GM23338 (cell line): Measurements from ENCODE around the gene FCN3. TPM values are rescaled to one million over a fixed set of nuclear protein-coding genes. Genes with fewer than 3 reads are reported as not detected.

ENCODE experiments used
- ATAC-seq: fragments of 200-7000 bp; cut with Tn5 transposase; 3 replicates; pipeline ENCODE4 v1.9.1; 2020
- DNase-seq: peaks from one replicate; pipeline ENCODE4 v3.0.0-alpha.2; 2015; ENCODE audit warnings: low spot score
- H2AFZ ChIP-seq: fragments of 200-600 bp; sonication (generic); 2 replicates; pipeline ENCODE4 v1.8.0; 2016; ENCODE audit warnings: antibody characterized with exemption, mild to moderate bottlenecking, moderate library complexity
- H3F3A ChIP-seq: fragments of 200-600 bp; sonication (generic); replicated peaks from 2 replicates; pipeline ENCODE4 v1.8.0; 2017; ENCODE audit warnings: antibody characterized with exemption, mixed run types, low read depth
- H3K27ac ChIP-seq: fragments of 200-600 bp; sonication (generic); 2 replicates; pipeline ENCODE4 v1.6.1; 2016; ENCODE audit warnings: low read depth
- H3K27me3 ChIP-seq: fragments of 200-600 bp; sonication (generic); 2 replicates; pipeline ENCODE4 v1.8.0; 2016; ENCODE audit warnings: mild to moderate bottlenecking, mixed run types, moderate library complexity; ENCODE audit not compliant: insufficient read depth
- H3K36me3 ChIP-seq: fragments of 200-600 bp; sonication (generic); 2 replicates; pipeline ENCODE4 v1.8.0; 2016; ENCODE audit warnings: mild to moderate bottlenecking; ENCODE audit not compliant: insufficient read depth
- H3K4me1 ChIP-seq: fragments of 200-600 bp; sonication (generic); 2 replicates; pipeline ENCODE4 v1.8.0; 2016; ENCODE audit warnings: mild to moderate bottlenecking, moderate library complexity; ENCODE audit not compliant: insufficient read depth
- H3K4me2 ChIP-seq: fragments of 200-600 bp; sonication (generic); 2 replicates; pipeline ENCODE4 v1.7.1; 2017; ENCODE audit warnings: mixed run types
- H3K4me3 ChIP-seq: fragments of 200-600 bp; sonication (generic); 2 replicates; pipeline ENCODE4 v1.6.1; 2016; ENCODE audit warnings: mixed run types
- H3K79me2 ChIP-seq: fragments of 200-600 bp; sonication (generic); replicated peaks from 2 replicates; pipeline ENCODE4 v1.8.0; 2017; ENCODE audit warnings: mild to moderate bottlenecking; ENCODE audit not compliant: insufficient read depth
- H3K9me2 ChIP-seq: fragments of 200-600 bp; sonication (generic); 2 replicates; pipeline ENCODE4 v1.8.0; 2017; ENCODE audit not compliant: insufficient read depth
- H4K20me1 ChIP-seq: fragments of 200-600 bp; sonication (generic); replicated peaks from 2 replicates; pipeline ENCODE4 v1.8.0; 2017; ENCODE audit warnings: mild to moderate bottlenecking; ENCODE audit not compliant: insufficient read depth
- H3K27ac Mint-ChIP-seq: 2 replicates; pipeline ENCODE4 v1.8.0; 2020; ENCODE audit warnings: inconsistent platforms, mild to moderate bottlenecking, moderate library complexity, mixed read lengths
- H3K27me3 Mint-ChIP-seq: 3 replicates; pipeline ENCODE4 v1.8.0; 2022; ENCODE audit warnings: low read depth, mild to moderate bottlenecking, moderate library complexity, mixed read lengths, inconsistent platforms; ENCODE audit not compliant: insufficient read depth, poor library complexity
- H3K36me3 Mint-ChIP-seq: 3 replicates; pipeline ENCODE4 v1.8.0; 2021; ENCODE audit warnings: low read depth, mild to moderate bottlenecking, inconsistent platforms, moderate library complexity, mixed read lengths
- H3K4me1 Mint-ChIP-seq: 3 replicates; pipeline ENCODE4 v1.8.0; 2020; ENCODE audit warnings: mild to moderate bottlenecking, inconsistent platforms, mixed read lengths
- H3K4me3 Mint-ChIP-seq: 3 replicates; pipeline ENCODE4 v1.8.0; 2021; ENCODE audit warnings: moderate library complexity, mild to moderate bottlenecking, inconsistent platforms, mixed read lengths
- H3K9me3 Mint-ChIP-seq: 3 replicates; pipeline ENCODE4 v1.8.0; 2020; ENCODE audit warnings: moderate library complexity, mild to moderate bottlenecking, inconsistent platforms, mixed read lengths
- CREB1 ChIP-seq: fragments of 250-450 bp; sonication (Bioruptor Pico); IDR thresholded peaks from 2 replicates; pipeline ENCODE4 v1.5.0; 2020; ENCODE audit warnings: low read depth, mild to moderate bottlenecking, moderate library complexity
- NANOG ChIP-seq: IDR thresholded peaks from 2 replicates; pipeline ENCODE4 v1.6.1; 2016; ENCODE audit warnings: antibody characterized with exemption, borderline replicate concordance
- POLR2AphosphoS5 ChIP-seq: IDR thresholded peaks from 2 replicates; pipeline ENCODE4 v1.6.1; 2016; ENCODE audit warnings: antibody characterized with exemption, low read depth
- STAT1 ChIP-seq: IDR thresholded peaks from one replicate; pipeline ENCODE4 v1.6.1; 2016; ENCODE audit warnings: antibody characterized with exemption; ENCODE audit not compliant: unreplicated experiment
- ZNF331 ChIP-seq: fragments of 250-450 bp; sonication (Bioruptor Pico); IDR thresholded peaks from 2 replicates; pipeline ENCODE4 v1.5.0; 2020; ENCODE audit warnings: low read depth, mild to moderate bottlenecking, moderate library complexity
- polyA plus RNA-seq: library from polyadenylated mRNA; unstranded; fragments of >200 nt; fragmentation: Nextera tagmentation; extraction: Ambion mirVana; gene quantifications from 2 replicates; pipeline ENCODE4 v1.2.1, GENCODE V29; 2016
- total RNA-seq: library from RNA; depleted of rRNA; stranded (reverse); fragments of >200 nt; shearing (Covaris generic); gene quantifications from 2 replicates; pipeline ENCODE4 v1.2.3, GENCODE V29; 2014
- TF ChIP-seq, protein P1 (sequence below): IDR thresholded peaks from one replicate; pipeline ENCODE4 v1.6.1; 2018; ENCODE audit warnings: antibody characterized with exemption; ENCODE audit not compliant: unreplicated experiment
- TF ChIP-seq, protein P2 (sequence below): fragments of 250-450 bp; sonication (Bioruptor Pico); IDR thresholded peaks from 2 replicates; pipeline ENCODE4 v1.5.0; 2020; ENCODE audit warnings: mild to moderate bottlenecking, moderate library complexity
- TF ChIP-seq, protein P3 (sequence below): IDR thresholded peaks from 2 replicates; pipeline ENCODE4 v1.6.1; 2016; ENCODE audit warnings: antibody characterized with exemption

FCN3 gene
- total and polyA plus RNA-seq, 2 experiments from 2014 or later, result 0.49 TPM; not detected in 1

DNA sequence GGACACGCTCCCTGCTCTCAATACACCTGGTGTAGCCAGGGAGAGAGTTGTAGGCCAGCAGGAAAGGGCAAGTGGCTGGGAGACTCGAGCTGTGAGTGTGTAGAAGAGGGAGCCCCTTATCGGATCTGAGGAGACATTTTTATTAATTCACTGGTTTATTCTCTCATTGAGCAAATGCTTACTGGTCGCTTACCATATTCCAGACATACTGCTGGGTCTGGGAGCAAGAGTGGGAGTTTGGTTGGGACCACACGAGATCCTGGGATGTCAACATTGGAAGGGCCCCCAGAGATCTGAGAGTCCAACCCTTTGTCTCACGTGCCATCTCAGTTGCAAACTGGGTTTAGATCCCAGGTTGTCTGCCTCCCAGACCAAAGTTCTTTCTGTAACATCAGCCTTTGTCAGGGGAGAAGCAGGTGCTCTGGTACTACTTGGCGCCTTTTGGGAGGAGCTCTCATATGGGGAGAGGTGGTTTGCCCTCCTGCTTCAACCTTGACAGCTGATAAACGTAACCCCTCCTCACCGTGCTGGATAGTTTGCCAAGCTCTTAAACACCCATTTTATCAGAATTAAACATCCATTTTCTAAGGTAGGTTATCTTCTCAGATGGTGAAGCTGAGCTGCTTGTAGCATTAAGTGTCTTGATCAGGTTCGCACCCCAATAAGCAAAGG is 51.9 kb downstream of the FCN3 start (continued):
- TF ChIP-seq, protein P1, sequence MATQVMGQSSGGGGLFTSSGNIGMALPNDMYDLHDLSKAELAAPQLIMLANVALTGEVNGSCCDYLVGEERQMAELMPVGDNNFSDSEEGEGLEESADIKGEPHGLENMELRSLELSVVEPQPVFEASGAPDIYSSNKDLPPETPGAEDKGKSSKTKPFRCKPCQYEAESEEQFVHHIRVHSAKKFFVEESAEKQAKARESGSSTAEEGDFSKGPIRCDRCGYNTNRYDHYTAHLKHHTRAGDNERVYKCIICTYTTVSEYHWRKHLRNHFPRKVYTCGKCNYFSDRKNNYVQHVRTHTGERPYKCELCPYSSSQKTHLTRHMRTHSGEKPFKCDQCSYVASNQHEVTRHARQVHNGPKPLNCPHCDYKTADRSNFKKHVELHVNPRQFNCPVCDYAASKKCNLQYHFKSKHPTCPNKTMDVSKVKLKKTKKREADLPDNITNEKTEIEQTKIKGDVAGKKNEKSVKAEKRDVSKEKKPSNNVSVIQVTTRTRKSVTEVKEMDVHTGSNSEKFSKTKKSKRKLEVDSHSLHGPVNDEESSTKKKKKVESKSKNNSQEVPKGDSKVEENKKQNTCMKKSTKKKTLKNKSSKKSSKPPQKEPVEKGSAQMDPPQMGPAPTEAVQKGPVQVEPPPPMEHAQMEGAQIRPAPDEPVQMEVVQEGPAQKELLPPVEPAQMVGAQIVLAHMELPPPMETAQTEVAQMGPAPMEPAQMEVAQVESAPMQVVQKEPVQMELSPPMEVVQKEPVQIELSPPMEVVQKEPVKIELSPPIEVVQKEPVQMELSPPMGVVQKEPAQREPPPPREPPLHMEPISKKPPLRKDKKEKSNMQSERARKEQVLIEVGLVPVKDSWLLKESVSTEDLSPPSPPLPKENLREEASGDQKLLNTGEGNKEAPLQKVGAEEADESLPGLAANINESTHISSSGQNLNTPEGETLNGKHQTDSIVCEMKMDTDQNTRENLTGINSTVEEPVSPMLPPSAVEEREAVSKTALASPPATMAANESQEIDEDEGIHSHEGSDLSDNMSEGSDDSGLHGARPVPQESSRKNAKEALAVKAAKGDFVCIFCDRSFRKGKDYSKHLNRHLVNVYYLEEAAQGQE, result no peak
- TF ChIP-seq ZNF331, result no peak
- no peak for TF ChIP-seq NANOG
- TF ChIP-seq STAT1, result no peak
- TF ChIP-seq CREB1 (CRISPR knock-in tag), result no peak

DNA sequence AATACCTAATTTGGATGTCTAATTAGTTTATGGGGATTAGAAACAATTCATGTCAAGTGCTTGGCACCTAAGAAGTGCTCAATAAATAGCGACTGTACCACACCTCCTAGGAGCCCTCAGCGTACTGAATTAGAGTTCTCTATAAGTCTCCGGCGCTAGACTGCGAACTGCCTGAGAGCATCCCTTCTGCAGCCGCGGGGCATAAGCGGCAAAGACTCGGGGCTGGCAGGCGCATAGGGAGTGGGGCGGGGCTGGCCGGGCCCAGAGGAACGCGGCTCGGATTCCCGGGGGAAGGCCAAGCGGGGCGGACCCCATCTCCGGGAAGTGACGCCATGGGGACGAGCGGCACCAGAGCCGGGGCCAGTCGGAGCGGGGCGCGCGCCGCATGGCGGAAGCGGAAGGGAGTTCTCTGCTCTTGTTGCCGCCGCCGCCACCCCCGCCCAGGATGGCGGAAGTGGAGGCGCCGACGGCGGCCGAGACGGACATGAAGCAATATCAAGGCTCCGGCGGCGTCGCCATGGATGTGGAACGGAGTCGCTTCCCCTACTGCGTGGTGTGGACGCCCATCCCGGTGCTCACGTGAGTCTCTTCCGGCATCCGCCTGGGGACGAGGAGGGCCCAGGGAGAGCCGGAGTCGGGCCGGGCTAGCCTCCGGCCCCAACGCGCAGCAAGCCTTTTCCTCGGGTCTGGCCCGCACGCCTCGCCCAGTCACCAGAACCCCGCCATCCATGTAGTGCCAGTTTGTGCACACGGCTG is 52.6 kb downstream of the FCN3 start, which contains the start of gene TMEM222:
Gene TMEM222, plus strand, starts transcription at position 351 of the 756 bp plus-strand sequence. Its CDS starts 35 bp downstream, at position 386.
- Mint-ChIP-seq H3K27ac (peak within 1 kb of the TSS; percentile 99), H3K4me3 (peak within 1 kb of the TSS; percentile 99), H3K27me3 (peaks cover 10% of the 10 kb centered on the region), H3K9me3 (no peaks in the 10 kb centered on the region), H3K36me3 (peaks cover 25% of the 10 kb centered on the region), H3K4me1 (peaks cover 7% of the 10 kb centered on the region; the same call in 2 of the 3 replicates)
- Histone ChIP-seq H3K9me2 (no peaks in the 10 kb centered on the region), H3K4me2 (peak within 1 kb of the TSS; percentile 95), H3K4me1 (peaks cover 11% of the 10 kb centered on the region; the same call in 1 of the 2 replicates), H3K27me3 (no peaks in the 10 kb centered on the region), H3F3A (peaks cover 13% of the 10 kb centered on the region; the same call in 1 of the 2 replicates), H2AFZ (peak within 1 kb of the TSS; percentile 98), H3K27ac (peak within 1 kb of the TSS; percentile 93), H3K4me3 (peak within 1 kb of the TSS; percentile 99), H4K20me1 (peaks cover 7% of the 10 kb centered on the region; the same call in 1 of the 2 replicates), H3K79me2 (peaks cover 47% of the 10 kb centered on the region), H3K36me3 (no peaks in the 10 kb centered on the region)
- DNase-seq, result peak; percentile 98
- ATAC-seq, result peak; percentile 96
- TF ChIP-seq, protein P2, sequence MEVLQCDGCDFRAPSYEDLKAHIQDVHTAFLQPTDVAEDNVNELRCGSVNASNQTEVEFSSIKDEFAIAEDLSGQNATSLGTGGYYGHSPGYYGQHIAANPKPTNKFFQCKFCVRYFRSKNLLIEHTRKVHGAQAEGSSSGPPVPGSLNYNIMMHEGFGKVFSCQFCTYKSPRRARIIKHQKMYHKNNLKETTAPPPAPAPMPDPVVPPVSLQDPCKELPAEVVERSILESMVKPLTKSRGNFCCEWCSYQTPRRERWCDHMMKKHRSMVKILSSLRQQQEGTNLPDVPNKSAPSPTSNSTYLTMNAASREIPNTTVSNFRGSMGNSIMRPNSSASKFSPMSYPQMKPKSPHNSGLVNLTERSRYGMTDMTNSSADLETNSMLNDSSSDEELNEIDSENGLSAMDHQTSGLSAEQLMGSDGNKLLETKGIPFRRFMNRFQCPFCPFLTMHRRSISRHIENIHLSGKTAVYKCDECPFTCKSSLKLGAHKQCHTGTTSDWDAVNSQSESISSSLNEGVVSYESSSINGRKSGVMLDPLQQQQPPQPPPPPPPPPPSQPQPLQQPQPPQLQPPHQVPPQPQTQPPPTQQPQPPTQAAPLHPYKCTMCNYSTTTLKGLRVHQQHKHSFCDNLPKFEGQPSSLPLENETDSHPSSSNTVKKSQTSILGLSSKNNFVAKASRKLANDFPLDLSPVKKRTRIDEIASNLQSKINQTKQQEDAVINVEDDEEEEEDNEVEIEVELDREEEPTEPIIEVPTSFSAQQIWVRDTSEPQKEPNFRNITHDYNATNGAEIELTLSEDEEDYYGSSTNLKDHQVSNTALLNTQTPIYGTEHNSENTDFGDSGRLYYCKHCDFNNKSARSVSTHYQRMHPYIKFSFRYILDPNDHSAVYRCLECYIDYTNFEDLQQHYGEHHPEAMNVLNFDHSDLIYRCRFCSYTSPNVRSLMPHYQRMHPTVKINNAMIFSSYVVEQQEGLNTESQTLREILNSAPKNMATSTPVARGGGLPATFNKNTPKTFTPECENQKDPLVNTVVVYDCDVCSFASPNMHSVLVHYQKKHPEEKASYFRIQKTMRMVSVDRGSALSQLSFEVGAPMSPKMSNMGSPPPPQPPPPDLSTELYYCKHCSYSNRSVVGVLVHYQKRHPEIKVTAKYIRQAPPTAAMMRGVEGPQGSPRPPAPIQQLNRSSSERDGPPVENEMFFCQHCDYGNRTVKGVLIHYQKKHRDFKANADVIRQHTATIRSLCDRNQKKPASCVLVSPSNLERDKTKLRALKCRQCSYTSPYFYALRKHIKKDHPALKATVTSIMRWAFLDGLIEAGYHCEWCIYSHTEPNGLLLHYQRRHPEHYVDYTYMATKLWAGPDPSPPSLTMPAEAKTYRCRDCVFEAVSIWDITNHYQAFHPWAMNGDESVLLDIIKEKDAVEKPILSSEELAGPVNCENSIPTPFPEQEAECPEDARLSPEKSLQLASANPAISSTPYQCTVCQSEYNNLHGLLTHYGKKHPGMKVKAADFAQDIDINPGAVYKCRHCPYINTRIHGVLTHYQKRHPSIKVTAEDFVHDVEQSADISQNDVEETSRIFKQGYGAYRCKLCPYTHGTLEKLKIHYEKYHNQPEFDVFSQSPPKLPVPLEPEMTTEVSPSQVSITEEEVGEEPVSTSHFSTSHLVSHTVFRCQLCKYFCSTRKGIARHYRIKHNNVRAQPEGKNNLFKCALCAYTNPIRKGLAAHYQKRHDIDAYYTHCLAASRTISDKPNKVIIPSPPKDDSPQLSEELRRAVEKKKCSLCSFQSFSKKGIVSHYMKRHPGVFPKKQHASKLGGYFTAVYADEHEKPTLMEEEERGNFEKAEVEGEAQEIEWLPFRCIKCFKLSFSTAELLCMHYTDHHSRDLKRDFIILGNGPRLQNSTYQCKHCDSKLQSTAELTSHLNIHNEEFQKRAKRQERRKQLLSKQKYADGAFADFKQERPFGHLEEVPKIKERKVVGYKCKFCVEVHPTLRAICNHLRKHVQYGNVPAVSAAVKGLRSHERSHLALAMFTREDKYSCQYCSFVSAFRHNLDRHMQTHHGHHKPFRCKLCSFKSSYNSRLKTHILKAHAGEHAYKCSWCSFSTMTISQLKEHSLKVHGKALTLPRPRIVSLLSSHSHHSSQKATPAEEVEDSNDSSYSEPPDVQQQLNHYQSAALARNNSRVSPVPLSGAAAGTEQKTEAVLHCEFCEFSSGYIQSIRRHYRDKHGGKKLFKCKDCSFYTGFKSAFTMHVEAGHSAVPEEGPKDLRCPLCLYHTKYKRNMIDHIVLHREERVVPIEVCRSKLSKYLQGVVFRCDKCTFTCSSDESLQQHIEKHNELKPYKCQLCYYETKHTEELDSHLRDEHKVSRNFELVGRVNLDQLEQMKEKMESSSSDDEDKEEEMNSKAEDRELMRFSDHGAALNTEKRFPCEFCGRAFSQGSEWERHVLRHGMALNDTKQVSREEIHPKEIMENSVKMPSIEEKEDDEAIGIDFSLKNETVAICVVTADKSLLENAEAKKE (CRISPR knock-in tag), result no peak
- peak; percentile 75 for TF ChIP-seq POLR2AphosphoS5
- TF ChIP-seq, protein P1, result no peak
- TF ChIP-seq, protein P3, sequence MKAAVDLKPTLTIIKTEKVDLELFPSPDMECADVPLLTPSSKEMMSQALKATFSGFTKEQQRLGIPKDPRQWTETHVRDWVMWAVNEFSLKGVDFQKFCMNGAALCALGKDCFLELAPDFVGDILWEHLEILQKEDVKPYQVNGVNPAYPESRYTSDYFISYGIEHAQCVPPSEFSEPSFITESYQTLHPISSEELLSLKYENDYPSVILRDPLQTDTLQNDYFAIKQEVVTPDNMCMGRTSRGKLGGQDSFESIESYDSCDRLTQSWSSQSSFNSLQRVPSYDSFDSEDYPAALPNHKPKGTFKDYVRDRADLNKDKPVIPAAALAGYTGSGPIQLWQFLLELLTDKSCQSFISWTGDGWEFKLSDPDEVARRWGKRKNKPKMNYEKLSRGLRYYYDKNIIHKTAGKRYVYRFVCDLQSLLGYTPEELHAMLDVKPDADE, result peak; percentile 87
